Astrocyte (in vitro differentiated cells and primary cell): ENCODE measurements around the gene PRDM4. TPM values are rescaled to one million over a fixed set of nuclear protein-coding genes. Genes with fewer than 3 reads are reported as not detected.
"Not testable (repeated sequence)": the region's sequence is repeated elsewhere in the genome, so short reads cannot be mapped to it uniquely, and the experiment has no call there.

Source experiments
- DNase-seq: peaks from one replicate; pipeline ENCODE4 v3.0.0-alpha.2; 2010; ENCODE audit warnings: low read depth
- FAIRE-seq: peaks from 2 replicates; lab custom pipeline; 2011; peaks lifted over from hg19 to GRCh38; lab: Jason Lieb, UNC
- H2AFZ ChIP-seq: 2 replicates; pipeline ENCODE4 v1.6.0; 2012; ENCODE audit warnings: low read depth, low read length, inconsistent platforms
- H3K27ac ChIP-seq: 2 replicates; pipeline ENCODE4 v1.5.1; 2011; ENCODE audit warnings: low read depth, low read length, inconsistent platforms
- H3K27me3 ChIP-seq: 2 replicates; pipeline ENCODE4 v1.6.0; 2011; ENCODE audit warnings: low read length, inconsistent platforms; ENCODE audit not compliant: insufficient read depth
- H3K36me3 ChIP-seq: 2 replicates; pipeline ENCODE4 v1.5.1; 2011; ENCODE audit warnings: low read length, inconsistent platforms; ENCODE audit not compliant: insufficient read depth
- H3K4me1 ChIP-seq: 2 replicates; pipeline ENCODE4 v1.5.1; 2011; ENCODE audit warnings: low read length, inconsistent platforms; ENCODE audit not compliant: insufficient read depth
- H3K4me2 ChIP-seq: 2 replicates; pipeline ENCODE4 v1.6.0; 2012; ENCODE audit warnings: low read length, inconsistent platforms
- H3K4me3 ChIP-seq: 2 replicates; pipeline ENCODE4 v1.5.1; 2011; ENCODE audit warnings: low read depth, mild to moderate bottlenecking, low read length, inconsistent platforms; ENCODE audit not compliant: insufficient read depth
- H3K79me2 ChIP-seq: 2 replicates; pipeline ENCODE4 v1.6.0; 2012; ENCODE audit warnings: mild to moderate bottlenecking, low read length, inconsistent platforms; ENCODE audit not compliant: insufficient read depth
- H3K9ac ChIP-seq: 2 replicates; pipeline ENCODE4 v1.6.0; 2012; ENCODE audit warnings: mild to moderate bottlenecking, low read length, inconsistent platforms
- H3K9me3 ChIP-seq: 2 replicates; pipeline ENCODE4 v1.5.1; 2012; ENCODE audit warnings: low read depth, mild to moderate bottlenecking, low read length, inconsistent platforms; ENCODE audit not compliant: insufficient read depth
- H4K20me1 ChIP-seq: 2 replicates; pipeline ENCODE4 v1.6.0; 2012; ENCODE audit warnings: low read length, inconsistent platforms; ENCODE audit not compliant: insufficient read depth
- H3K27ac Mint-ChIP-seq: one replicate; pipeline ENCODE4 v1.8.0; 2021; ENCODE audit warnings: mild to moderate bottlenecking, mixed read lengths; ENCODE audit not compliant: unreplicated experiment
- H3K27me3 Mint-ChIP-seq: one replicate; pipeline ENCODE4 v1.8.0; 2021; ENCODE audit warnings: low read depth, mixed read lengths; ENCODE audit not compliant: unreplicated experiment
- H3K36me3 Mint-ChIP-seq: one replicate; pipeline ENCODE4 v1.8.0; 2021; ENCODE audit warnings: low read depth, mixed read lengths; ENCODE audit not compliant: unreplicated experiment
- H3K4me1 Mint-ChIP-seq: one replicate; pipeline ENCODE4 v1.8.0; 2021; ENCODE audit warnings: low read depth, mixed read lengths; ENCODE audit not compliant: unreplicated experiment
- H3K4me3 Mint-ChIP-seq: one replicate; pipeline ENCODE4 v1.8.0; 2021; ENCODE audit warnings: mild to moderate bottlenecking, moderate library complexity, mixed read lengths; ENCODE audit not compliant: unreplicated experiment
- H3K9me3 Mint-ChIP-seq: one replicate; pipeline ENCODE4 v1.8.0; 2021; ENCODE audit warnings: mild to moderate bottlenecking, mixed read lengths; ENCODE audit not compliant: unreplicated experiment
- CTCF ChIP-seq: IDR thresholded peaks from 2 replicates; pipeline ENCODE4 v1.5.1; 2011; ENCODE audit warnings: low read depth, mild to moderate bottlenecking, inconsistent platforms, low read length, moderate library complexity; ENCODE audit not compliant: insufficient read depth
- EZH2 ChIP-seq: IDR thresholded peaks from 2 replicates; pipeline ENCODE4 v1.6.1; 2012; ENCODE audit warnings: mild to moderate bottlenecking, low read length, inconsistent platforms; ENCODE audit not compliant: insufficient read depth
- total RNA-seq: library from RNA; stranded (reverse); gene quantifications from 2 replicates; pipeline ENCODE4 v1.2.1, GENCODE V29; 2021

PRDM4 gene
- total RNA-seq, 1 donor from 2014 or later, result 30.5 TPM

- TF ChIP-seq CTCF (no peak), EZH2 (no peak)
- Histone ChIP-seq H3K4me1 (no peaks in the 10 kb centered on the region), H3K4me3 (no peak overlapping the region), H3K9me3 (no peaks in the 10 kb centered on the region), H4K20me1 (no peaks in the 10 kb centered on the region), H3K36me3 (peaks cover 14% of the 10 kb centered on the region), H3K9ac (no peak overlapping the region), H2AFZ (no peak overlapping the region), H3K27ac (no peak overlapping the region), H3K79me2 (no peaks in the 10 kb centered on the region), H3K4me2 (no peak overlapping the region), H3K27me3 (no peaks in the 10 kb centered on the region)
- no peak overlapping the region for H3K4me3 Mint-ChIP-seq
- H3K36me3 Mint-ChIP-seq, result peaks cover 25% of the 10 kb centered on the region
- no peaks in the 10 kb centered on the region for H3K4me1 Mint-ChIP-seq
- peaks cover 8% of the 10 kb centered on the region for H3K9me3 Mint-ChIP-seq
- no peak overlapping the region for H3K27ac Mint-ChIP-seq
- H3K27me3 Mint-ChIP-seq, result no peaks in the 10 kb centered on the region
- DNase-seq (no peak), FAIRE-seq (no peak)
These were observed 42.3 kb downstream of the PRDM4 start for GRCh38 chr12:107718606-107719005.

- DNase-seq (no peak), FAIRE-seq (no peak)
- Mint-ChIP-seq H3K36me3 (peaks cover 10% of the 10 kb centered on the region), H3K4me1 (no peaks in the 10 kb centered on the region), H3K27ac (no peak overlapping the region), H3K4me3 (no peak overlapping the region), H3K9me3 (no peaks in the 10 kb centered on the region), H3K27me3 (no peaks in the 10 kb centered on the region)
- H2AFZ ChIP-seq, result no peak overlapping the region
- H3K27ac ChIP-seq, result no peak overlapping the region
- H3K4me3 ChIP-seq, result no peak overlapping the region
- H3K27me3 ChIP-seq, result no peaks in the 10 kb centered on the region
- no peak overlapping the region for H3K4me2 ChIP-seq
- no peaks in the 10 kb centered on the region for H3K4me1 ChIP-seq
- peaks cover 34% of the 10 kb centered on the region for H3K36me3 ChIP-seq
- H3K9ac ChIP-seq, result no peak overlapping the region
- no peak for TF ChIP-seq EZH2
- no peak for TF ChIP-seq CTCF
- no peaks in the 10 kb centered on the region for H3K79me2 ChIP-seq
- no peaks in the 10 kb centered on the region for H4K20me1 ChIP-seq
- H3K9me3 ChIP-seq, result no peaks in the 10 kb centered on the region
These were observed 45.2 kb downstream of the PRDM4 start for GRCh38 chr12:107715780-107716179.

DNA sequence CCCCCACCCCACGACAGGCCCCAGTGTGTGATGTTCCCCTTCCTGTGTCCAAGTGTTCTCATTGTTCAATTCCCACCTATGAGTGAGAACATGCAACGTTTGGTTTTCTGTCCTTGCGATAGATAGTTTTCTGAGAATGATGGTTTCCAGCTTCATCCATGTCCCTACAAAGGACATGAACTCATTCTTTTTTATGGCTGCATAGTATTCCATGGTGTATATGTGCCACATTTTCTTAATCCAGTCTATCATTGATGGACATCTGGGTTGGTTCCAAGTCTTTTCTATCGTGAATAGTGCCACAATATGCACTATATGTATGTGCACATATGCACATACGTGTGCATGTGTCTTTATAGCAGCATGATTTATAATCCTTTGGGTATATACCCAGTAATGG is 55.4 kb downstream of the PRDM4 start:
- peaks cover 42% of the 10 kb centered on the region for H4K20me1 ChIP-seq
- H3K27me3 Mint-ChIP-seq, H3K9ac ChIP-seq, H3K4me3 Mint-ChIP-seq, H3K27ac ChIP-seq, H3K4me1 ChIP-seq, H3K9me3 ChIP-seq, H3K4me2 ChIP-seq, H3K79me2 ChIP-seq, FAIRE-seq, H3K27me3 ChIP-seq, H2AFZ ChIP-seq, DNase-seq, H3K4me3 ChIP-seq, H3K9me3 Mint-ChIP-seq, H3K4me1 Mint-ChIP-seq: not testable (repeated sequence)
- peaks cover 68% of the 10 kb centered on the region for H3K36me3 ChIP-seq
- H3K27ac Mint-ChIP-seq, result peak overlapping the region; percentile 12
- peaks cover 36% of the 10 kb centered on the region for H3K36me3 Mint-ChIP-seq
